GM12878 (cell line): ENCODE measurements around the gene KLF7. TPM values are rescaled to one million over a fixed set of nuclear protein-coding genes. Genes with fewer than 3 reads are reported as not detected.
A peak's percentile ranks its signal among the peaks of the same experiment; 100 is the strongest.

Experiments
- ATAC-seq: fragments of 200-7000 bp; cut with Tn5 transposase; 3 replicates; pipeline ENCODE4 v1.9.1; 2020; ENCODE audit warnings: mild to moderate bottlenecking, moderate library complexity
- BruUV-seq: library from RNA; stranded (reverse); fragments of 400-500 nt; replicated peaks from 2 replicates; lab custom pipeline; 2021; lab: Mats Ljungman, UMichigan
- CTCF ChIA-PET: fragments of 300-600 bp; sonication (Branson Sonifier 250); formaldehyde crosslinking; extraction: SDS; loops from one replicate; lab custom pipeline; 2021; ENCODE audit warnings: inconsistent platforms; lab: Yijun Ruan, JAX
- POLR2A ChIA-PET: fragments of 350-600 bp; formaldehyde crosslinking; extraction: SDS; loops from one replicate; lab custom pipeline; 2021; ENCODE audit warnings: inconsistent platforms; lab: Charles Lee
- RAD21 ChIA-PET: fragments of 300-600 bp; sonication (Branson Sonifier 250); formaldehyde crosslinking; loops from one replicate; lab custom pipeline; 2023; ENCODE audit warnings: antibody characterized with exemption; ENCODE audit not compliant: unreplicated experiment; lab: Charles Lee
- SMC1A ChIA-PET: fragments of 300-600 bp; sonication (Branson Sonifier 250); formaldehyde crosslinking; loops from one replicate; lab custom pipeline; 2023; ENCODE audit not compliant: unreplicated experiment, uncharacterized antibody; lab: Charles Lee
- DNase-seq: peaks from one replicate; pipeline ENCODE4 v3.0.0-alpha.2; 2011; ENCODE audit warnings: low read depth, low spot score
- FAIRE-seq: peaks from 3 replicates; lab custom pipeline; 2011; peaks lifted over from hg19 to GRCh38; lab: Jason Lieb, UNC
- H2AFZ ChIP-seq: 2 replicates; pipeline ENCODE4 v1.6.0; 2011; ENCODE audit warnings: low read depth, low read length, control low read depth; ENCODE audit not compliant: control insufficient read depth
- H3K27ac ChIP-seq: 2 replicates; pipeline ENCODE4 v1.5.1; 2011; ENCODE audit warnings: control low read depth; ENCODE audit not compliant: control insufficient read depth, insufficient read depth
- H3K27me3 ChIP-seq, 2 experiments: replicated peaks in 1 of 2; 2 replicates each; pipeline versions ENCODE4 v1.6.0 to v1.6.1; 2011; ENCODE audit warnings: low read length in 1 of 2; ENCODE audit not compliant: control insufficient read depth in 2 of 2, insufficient read depth in 2 of 2
- H3K36me3 ChIP-seq, 2 experiments: 2 replicates each; pipeline ENCODE4 v1.5.1; 2011; ENCODE audit warnings: low read length in 1 of 2; ENCODE audit not compliant: control insufficient read depth in 2 of 2, insufficient read depth in 2 of 2
- H3K4me1 ChIP-seq: 2 replicates; pipeline ENCODE4 v1.6.1; 2011; ENCODE audit warnings: mild to moderate bottlenecking, low read length, moderate library complexity, mixed read lengths; ENCODE audit not compliant: control insufficient read depth, insufficient read depth
- H3K4me2 ChIP-seq: 2 replicates; pipeline ENCODE4 v1.6.0; 2011; ENCODE audit warnings: control low read depth; ENCODE audit not compliant: control insufficient read depth, insufficient read depth
- H3K4me3 ChIP-seq: fragments of 200-600 bp; sonication (generic); 2 replicates; pipeline ENCODE4 v1.5.1; 2016
- H3K79me2 ChIP-seq: 2 replicates; pipeline ENCODE4 v1.6.0; 2011; ENCODE audit warnings: low read length; ENCODE audit not compliant: control insufficient read depth, insufficient read depth
- H3K9ac ChIP-seq: 2 replicates; pipeline ENCODE4 v1.8.0; 2011; ENCODE audit warnings: low read length, control low read depth, mixed read lengths; ENCODE audit not compliant: control insufficient read depth, insufficient read depth
- H3K9me3 ChIP-seq: replicated peaks from 3 replicates; pipeline ENCODE4 v1.5.1; 2011; ENCODE audit warnings: mild to moderate bottlenecking, low read length; ENCODE audit not compliant: control insufficient read depth, insufficient read depth
- H4K20me1 ChIP-seq: 2 replicates; pipeline ENCODE4 v1.6.0; 2011; ENCODE audit not compliant: control insufficient read depth, insufficient read depth
- NFXL1 ChIP-seq: fragments of 450-650 bp; IDR thresholded peaks from 2 replicates; pipeline ENCODE4 v1.6.1; 2017; ENCODE audit warnings: antibody characterized with exemption, mild to moderate bottlenecking, borderline replicate concordance
- NR2F1 ChIP-seq: fragments of 450-650 bp; conservative IDR thresholded peaks from 2 replicates; pipeline ENCODE4 v1.6.1; 2017; ENCODE audit warnings: mild to moderate bottlenecking
- POLR2A ChIP-seq: IDR thresholded peaks from 2 replicates; pipeline ENCODE4 v1.6.1; 2011; ENCODE audit warnings: low read depth, mild to moderate bottlenecking, low read length
- ZNF217 ChIP-seq: fragments of 450-650 bp; IDR thresholded peaks from 2 replicates; pipeline ENCODE4 v1.6.1; 2017; ENCODE audit warnings: antibody characterized with exemption, mild to moderate bottlenecking
- ZNF687 ChIP-seq: fragments of 450-650 bp; IDR thresholded peaks from 2 replicates; pipeline ENCODE4 v1.6.1; 2017; ENCODE audit warnings: mild to moderate bottlenecking, moderate library complexity
- WGBS: methylation state at CpG from one replicate; pipeline ENCODE4 v1.1.6; 2016; ENCODE audit warnings: low lambda C conversion rate; ENCODE audit not compliant: insufficient replicate concordance, insufficient coverage; ENCODE audit errors: missing lambda C conversion rate; 5-methylcytosine and 5-hydroxymethylcytosine counted together
- in situ Hi-C: fragments of 300-500 bp; cut with MboI; formaldehyde crosslinking; loops from 9 replicates; pipeline ENCODE4 v1.14.3; 2018; ENCODE audit warnings: mixed read lengths
- intact Hi-C: fragments of 100-400 bp; cut with micrococcal nuclease; formaldehyde crosslinking; loops from one replicate; pipeline ENCODE4 v1.14.2; 2022; ENCODE audit not compliant: unreplicated experiment
- polyA plus RNA-seq, 11 experiments: library from polyadenylated mRNA; depleted of rRNA in 4 of 11; unstranded in 6 of 11; stranded (reverse) in 5 of 11; fragments of >200 nt; fragmentation: Nextera tagmentation in 4 of 11; fragmentation: Illumina TruSeq in 1 of 11; extraction: Ambion mirVana in 4 of 11; extraction: Trizol in 1 of 11; gene quantifications; 1 replicate in 1 of 11; 2 replicates in 10 of 11; pipeline versions ENCODE4 v1.2.1 to v1.2.3, GENCODE V29; 2011 to 2016; ENCODE audit warnings: inconsistent platforms in 2 of 11, missing spikeins in 2 of 11, low read depth in 1 of 11
- total RNA-seq, 4 experiments: library from RNA; depleted of rRNA in 3 of 4; stranded (reverse); fragments of >200 nt in 3 of 4; fragmentation: Illumina TruSeq in 1 of 4; extraction: Trizol in 1 of 4; gene quantifications; 2 replicates each; pipeline versions ENCODE4 v1.2.1 to v1.2.3, GENCODE V29; 2013 to 2021

KLF7 gene
- total and polyA plus RNA-seq, 10 of the 15 experiments (the other 5 are each of a cell fraction or from before 2014, with no cell fraction given): 2.4 to 24.8 (median 8.5) TPM

GRCh38 chr2:207154556-207155510 is 10.9 kb downstream of the KLF7 start:
- ChIA-PET POLR2A (interaction anchor here (1.5 to 5.5 kb wide), 3 partner anchors 11 to 20 kb away, joined by 4 to 46 read pairs (median 20); partner anchors contain the start of gene KLF7), SMC1A (interaction anchor here (0.9 to 7.2 kb wide), 9 partner anchors 8 to 305 kb away, joined by 3 to 61 read pairs (median 3); partner anchors contain the start of gene KLF7), RAD21 (interaction anchor here (1.0 to 2.6 kb wide), 5 partner anchors 10 to 23 kb away, joined by 3 to 22 read pairs (median 6); partner anchors contain the start of gene KLF7), CTCF (interaction anchor here (0.9 to 6.5 kb wide), 6 partner anchors 10 to 319 kb away, joined by 3 to 36 read pairs (median 4); partner anchors contain the start of gene KLF7)
- no peak overlapping the region for H3K9ac ChIP-seq
- H3K27ac ChIP-seq: no peak overlapping the region
- no peak for FAIRE-seq
- H3K4me2 ChIP-seq: no peak overlapping the region
- no peak overlapping the region for H2AFZ ChIP-seq
- H3K79me2 ChIP-seq: peaks cover 58% of the 10 kb centered on the region
- no peaks in the 10 kb centered on the region for H3K27me3 ChIP-seq
- ATAC-seq: no peak
- no peak overlapping the region for H3K4me3 ChIP-seq
- WGBS: 98% methylated on average over 4 of the region's 4 CpGs
- no peak for DNase-seq
- H3K36me3 ChIP-seq: no peaks in the 10 kb centered on the region
- BruUV-seq: no TSS peak
- in situ Hi-C loops: no loop called here
- peaks cover 33% of the 10 kb centered on the region for H3K4me1 ChIP-seq
- no peaks in the 10 kb centered on the region for H4K20me1 ChIP-seq
- H3K9me3 ChIP-seq: no peaks in the 10 kb centered on the region
- intact Hi-C loops: no loop called here
- TF ChIP-seq ZNF217 (0 out of 2 replicates have a peak, but pooled peaks have one; percentile 48), NFXL1 (no peak), NR2F1 (peak; percentile 60), ZNF687 (0 out of 2 replicates have a peak, but pooled peaks have one; percentile 22), POLR2A (no peak)
- TF ChIP-seq, all 136 proteins: peak for 3
